ENCODE results near the gene HSPA9.

DNA sequence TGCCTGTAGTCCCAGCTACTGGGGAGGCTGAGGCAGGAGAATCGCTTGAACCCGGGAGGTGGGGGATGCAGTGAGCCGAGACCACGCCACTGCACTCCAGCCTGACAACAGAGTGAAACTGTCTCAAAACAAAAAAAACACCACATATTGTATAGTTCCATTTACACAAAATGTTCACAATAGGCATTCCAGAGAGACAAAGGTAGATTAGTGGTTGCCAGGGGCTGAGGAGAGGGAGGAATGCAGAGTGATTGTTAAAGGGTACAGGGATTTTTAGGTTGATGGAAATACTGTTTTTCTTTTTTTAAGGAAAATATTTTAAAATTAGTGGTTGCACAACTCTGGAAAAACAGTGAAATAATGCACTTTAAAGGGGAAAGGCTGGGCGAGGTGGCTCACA is 51.8 kb downstream of the HSPA9 start:
- TF ChIP-seq EZH2 (IDR thresholded peaks at IDR 0.05; ENCODE audit: insufficient read depth, poor library complexity, severe bottlenecking): no peak
- no peak for TF ChIP-seq EZH2phosphoT487 (IDR thresholded peaks at IDR 0.05; ENCODE audit: insufficient read depth, low read depth)

All from GM23248 (cell line).